GM19023 (cell line): ENCODE results near the gene EPG5.
"Not testable (repeated sequence)": the region's sequence is repeated elsewhere in the genome, so short reads cannot be mapped to it uniquely, and the experiment has no call there.

ENCODE experiments used
- ATAC-seq: cut with Tn5 transposase; IDR thresholded peaks from one replicate; pipeline ENCODE4 v1.9.1; 2021; ENCODE audit warnings: mild to moderate bottlenecking, moderate library complexity; ENCODE audit not compliant: unreplicated experiment

The EPG5 gene

DNA sequence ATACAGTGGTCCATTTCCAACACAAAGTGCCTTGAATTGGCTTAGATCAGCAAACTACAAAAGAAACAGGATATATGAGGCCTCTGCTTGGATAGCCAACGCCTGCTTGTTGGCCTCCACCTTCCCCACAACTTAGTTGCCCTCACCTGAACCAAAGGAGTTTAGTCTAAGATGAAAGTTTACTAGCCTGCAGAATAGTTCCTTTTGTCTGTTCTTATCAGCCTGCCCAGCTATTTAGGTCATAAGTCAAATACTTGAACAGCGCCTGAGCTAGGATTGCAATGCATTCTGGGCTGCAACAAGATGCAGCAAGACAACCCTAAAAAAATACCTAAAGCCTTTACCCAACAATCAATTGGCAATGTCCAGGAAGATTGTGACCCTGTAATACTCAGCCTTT lies 13.1 kb upstream of the EPG5 start:
- ATAC-seq = no peak

DNA sequence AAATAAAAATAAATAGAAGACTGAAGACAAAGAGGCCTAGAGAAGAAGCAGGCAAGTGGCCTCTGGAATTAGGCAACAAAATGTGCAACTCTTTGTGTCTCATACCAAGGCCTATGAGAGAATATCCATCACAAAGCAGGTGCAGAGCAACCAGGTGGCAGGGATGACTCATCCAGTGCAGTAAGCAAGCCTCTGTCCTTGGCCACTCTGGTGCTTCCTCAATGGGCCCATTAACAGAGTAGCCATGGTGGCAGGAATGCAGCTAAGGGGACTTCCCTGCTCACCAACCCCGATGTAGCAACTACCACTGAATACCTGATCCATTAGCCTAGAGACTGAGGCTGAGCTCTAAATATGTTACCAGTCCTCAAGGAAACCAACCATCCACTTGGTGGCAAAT lies 11.0 kb upstream of the EPG5 start:
- ATAC-seq = no peak

DNA sequence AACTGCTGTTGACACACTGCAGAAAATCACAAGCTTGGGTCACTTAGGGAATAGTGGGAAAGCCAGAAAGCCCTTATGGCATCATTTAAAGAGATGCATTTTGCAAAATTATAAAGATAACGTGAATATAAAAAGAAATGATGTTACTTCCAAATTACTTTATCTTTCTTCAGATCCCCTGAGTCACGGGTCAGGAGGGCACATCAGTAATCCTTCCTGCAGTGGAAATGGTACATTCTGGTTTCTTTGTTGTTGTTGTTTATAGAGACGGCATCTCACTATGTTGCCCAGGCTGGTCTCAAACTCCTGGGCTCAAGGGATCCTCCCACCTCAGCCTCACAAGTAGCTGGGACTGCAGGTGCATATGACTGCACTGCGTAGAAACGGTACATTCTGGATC lies 9.8 kb upstream of the EPG5 start:
- ATAC-seq = no peak

GRCh38 chr18:45976566-45976965 lies 9.4 kb upstream of the EPG5 start:
- ATAC-seq = no peak

GRCh38 chr18:45974088-45974536 lies 7.0 kb upstream of the EPG5 start:
- ATAC-seq = no peak

- ATAC-seq = not testable (repeated sequence)
Observed at GRCh38 chr18:45964913-45965312, 2.2 kb downstream of the EPG5 start.

DNA sequence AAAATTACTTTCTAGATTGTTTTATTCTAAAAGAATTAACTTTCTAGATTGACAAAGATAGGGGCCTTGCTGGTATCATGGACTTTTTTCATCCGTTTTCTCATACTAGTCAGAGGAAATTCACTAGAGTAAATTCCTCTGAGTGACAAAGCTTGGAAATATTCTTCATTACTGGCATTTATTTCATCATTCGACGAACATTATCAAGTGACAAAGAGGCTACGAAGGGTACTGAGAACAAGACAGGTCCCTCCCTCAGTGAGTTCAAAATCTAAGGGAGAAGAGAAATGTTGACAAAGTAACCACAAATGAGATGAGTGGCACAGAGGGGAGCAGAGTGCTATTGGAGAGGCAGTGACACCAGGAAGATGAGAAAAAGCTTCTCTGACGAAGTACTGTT lies 4.3 kb downstream of the EPG5 start:
- ATAC-seq = no peak

- ATAC-seq = no peak
Observed at GRCh38 chr18:45962461-45962860, 4.7 kb downstream of the EPG5 start.

DNA sequence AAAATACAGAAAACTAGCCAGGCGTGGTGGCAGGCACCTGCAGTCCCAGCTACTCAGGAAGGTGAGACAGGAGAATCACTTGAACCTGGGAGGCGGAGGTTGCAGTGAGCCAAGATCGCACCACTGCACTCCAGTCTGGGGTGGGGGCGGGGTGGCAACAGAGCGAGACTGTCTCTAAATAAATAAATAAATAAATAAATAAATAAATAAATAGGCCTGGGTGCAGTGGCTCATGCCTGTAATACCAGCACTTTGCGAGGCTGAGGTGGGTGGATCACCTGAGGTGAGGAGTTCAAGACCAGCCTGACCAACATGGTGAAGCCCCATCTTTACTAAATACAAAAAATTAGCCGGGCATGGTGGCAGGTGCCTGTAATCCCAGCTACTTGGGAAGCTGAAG lies 7.6 kb downstream of the EPG5 start:
- not testable (repeated sequence) for ATAC-seq

GRCh38 chr18:45958730-45959129 lies 8.4 kb downstream of the EPG5 start:
- no peak for ATAC-seq

- ATAC-seq = no peak
Observed at GRCh38 chr18:45958027-45958426, 9.1 kb downstream of the EPG5 start.

GRCh38 chr18:45957100-45957499 lies 10.0 kb downstream of the EPG5 start:
- ATAC-seq = no peak

DNA sequence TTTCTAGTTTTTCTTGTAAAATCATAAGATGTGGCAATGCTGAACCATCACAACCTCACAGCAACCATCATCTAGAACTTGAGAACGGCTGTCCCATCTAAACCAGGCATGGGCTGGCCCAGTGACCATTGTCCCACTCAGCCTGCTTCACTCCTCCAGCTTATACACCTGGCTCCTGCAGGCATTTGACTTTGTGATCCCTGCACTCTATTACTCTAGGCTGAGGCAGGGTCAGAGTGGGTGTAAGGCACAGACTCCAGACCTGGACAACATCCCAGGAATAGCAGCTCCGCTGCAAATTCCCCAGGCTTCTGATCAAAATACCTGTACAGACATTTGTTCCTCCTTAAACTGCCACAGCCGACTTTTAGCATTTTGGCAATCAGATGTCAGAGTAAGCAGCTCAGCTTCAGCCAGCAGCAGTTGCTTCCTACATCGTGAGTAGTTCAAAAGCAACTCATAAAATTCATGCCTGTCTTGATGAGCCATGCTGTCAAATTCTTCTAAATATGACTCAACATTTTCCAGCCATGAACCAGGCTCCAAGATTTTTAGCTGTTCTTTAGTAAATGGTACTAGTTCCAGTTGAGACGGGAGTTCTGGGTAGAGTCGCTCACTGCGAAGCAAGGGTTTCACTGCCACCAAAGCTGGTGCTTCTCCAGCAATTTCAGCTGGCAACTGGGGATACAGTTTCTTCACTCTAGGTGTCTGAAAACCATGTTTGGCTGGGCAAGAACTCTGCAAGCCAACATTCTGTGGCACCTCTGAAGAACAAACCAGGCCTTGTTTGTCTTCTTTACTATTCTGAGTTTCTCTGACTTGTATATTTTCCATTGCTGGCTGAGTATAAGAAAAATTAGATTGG lies 12.8 kb downstream of the EPG5 start:
- no peak for ATAC-seq

GRCh38 chr18:45951016-45951714 lies 16.0 kb downstream of the EPG5 start:
- ATAC-seq = no peak

DNA sequence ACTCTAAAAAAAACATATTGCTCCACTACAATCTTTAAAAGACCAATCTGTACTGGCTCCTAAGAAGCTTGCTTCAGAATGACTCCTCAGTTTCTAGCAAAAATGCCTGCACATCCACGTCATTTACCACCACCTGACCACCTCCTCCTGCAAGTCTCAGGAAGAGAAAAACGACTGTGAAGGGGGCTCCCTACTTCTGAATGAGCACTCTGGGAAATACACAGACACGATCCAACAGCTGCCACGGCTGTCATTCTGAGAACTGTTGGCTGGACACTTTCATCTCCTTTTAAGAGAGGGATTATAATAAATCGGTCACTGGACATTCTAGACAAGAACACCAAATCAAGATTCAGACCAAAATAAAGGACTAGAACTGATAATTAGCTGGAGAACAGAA lies 21.5 kb downstream of the EPG5 start:
- ATAC-seq = no peak

DNA sequence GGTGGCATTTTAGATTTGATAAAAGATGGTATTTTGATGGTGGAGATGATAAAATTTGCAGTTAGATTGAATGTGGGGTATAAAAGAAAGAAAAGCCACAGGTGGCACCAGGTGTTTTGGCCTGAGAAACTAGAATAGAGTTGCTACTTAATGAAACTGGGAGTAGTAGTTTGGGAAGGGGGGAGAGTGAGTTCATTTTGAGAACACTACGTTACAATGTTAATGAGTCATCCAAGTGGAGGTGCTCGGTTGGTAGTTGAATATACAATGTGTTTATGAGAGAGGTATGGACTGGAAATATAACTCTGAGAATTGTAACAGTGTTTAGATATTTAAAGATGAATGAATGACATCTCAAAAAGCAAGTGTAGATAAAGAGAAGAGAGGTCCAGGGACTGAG lies 26.4 kb downstream of the EPG5 start:
- no peak for ATAC-seq

- ATAC-seq = no peak
Observed at GRCh38 chr18:45939236-45939635, 27.9 kb downstream of the EPG5 start.

DNA sequence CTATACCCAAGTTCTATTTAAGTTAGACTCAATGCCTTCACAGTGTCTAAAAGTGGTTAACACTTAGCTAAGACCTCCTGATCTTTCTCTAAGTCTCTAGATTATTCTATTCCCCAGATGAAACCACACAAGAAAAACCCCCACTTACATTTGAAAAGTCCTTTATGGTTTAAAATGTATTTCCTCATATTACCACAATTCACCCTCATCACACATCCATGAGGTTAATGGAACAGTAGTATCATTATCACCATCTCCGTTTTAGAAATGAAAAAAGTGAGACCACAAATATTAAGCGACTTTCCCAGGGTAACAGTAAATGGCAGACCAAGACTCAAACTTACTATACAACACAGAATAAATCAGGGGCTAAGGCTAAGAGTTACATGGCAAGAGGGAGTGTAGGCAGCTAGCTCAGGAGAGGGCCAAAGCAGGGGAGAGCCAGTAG lies 28.6 kb downstream of the EPG5 start:
- no peak for ATAC-seq

GRCh38 chr18:45935591-45936335 lies 31.4 kb downstream of the EPG5 start:
- ATAC-seq = no peak

- ATAC-seq = no peak
Observed at GRCh38 chr18:45932708-45933107, 34.4 kb downstream of the EPG5 start.

DNA sequence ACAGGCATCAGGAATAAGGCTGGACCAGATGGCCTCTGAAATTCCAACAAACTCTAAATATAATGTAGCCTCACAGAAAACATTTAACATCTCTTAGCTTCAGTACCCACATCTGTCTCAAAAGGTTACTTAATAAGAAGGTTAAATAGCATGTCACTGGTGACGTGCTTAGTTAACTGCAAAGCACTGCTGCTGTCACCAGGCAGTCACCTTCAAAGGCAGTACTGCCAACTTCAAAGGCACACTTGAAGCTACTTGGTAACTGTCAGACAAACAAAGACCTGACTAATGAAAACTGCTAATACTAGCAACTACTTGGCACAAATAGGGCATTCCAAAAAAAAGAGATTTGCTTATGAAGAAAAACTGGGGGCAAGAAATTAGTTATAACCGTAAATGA lies 36.2 kb downstream of the EPG5 start:
- ATAC-seq = no peak

GRCh38 chr18:45926691-45927090 lies 40.4 kb downstream of the EPG5 start:
- ATAC-seq = no peak
